ENCODE data around the gene C6orf136. TPM values are rescaled to one million over a fixed set of nuclear protein-coding genes. Genes with fewer than 3 reads are reported as not detected.

Gene C6orf136
- total and polyA plus RNA-seq, 9 of the 15 experiments (the other 6 are each of a cell fraction or from before 2014, with no cell fraction given), result 14.1 to 63.1 (median 18.4) TPM

DNA sequence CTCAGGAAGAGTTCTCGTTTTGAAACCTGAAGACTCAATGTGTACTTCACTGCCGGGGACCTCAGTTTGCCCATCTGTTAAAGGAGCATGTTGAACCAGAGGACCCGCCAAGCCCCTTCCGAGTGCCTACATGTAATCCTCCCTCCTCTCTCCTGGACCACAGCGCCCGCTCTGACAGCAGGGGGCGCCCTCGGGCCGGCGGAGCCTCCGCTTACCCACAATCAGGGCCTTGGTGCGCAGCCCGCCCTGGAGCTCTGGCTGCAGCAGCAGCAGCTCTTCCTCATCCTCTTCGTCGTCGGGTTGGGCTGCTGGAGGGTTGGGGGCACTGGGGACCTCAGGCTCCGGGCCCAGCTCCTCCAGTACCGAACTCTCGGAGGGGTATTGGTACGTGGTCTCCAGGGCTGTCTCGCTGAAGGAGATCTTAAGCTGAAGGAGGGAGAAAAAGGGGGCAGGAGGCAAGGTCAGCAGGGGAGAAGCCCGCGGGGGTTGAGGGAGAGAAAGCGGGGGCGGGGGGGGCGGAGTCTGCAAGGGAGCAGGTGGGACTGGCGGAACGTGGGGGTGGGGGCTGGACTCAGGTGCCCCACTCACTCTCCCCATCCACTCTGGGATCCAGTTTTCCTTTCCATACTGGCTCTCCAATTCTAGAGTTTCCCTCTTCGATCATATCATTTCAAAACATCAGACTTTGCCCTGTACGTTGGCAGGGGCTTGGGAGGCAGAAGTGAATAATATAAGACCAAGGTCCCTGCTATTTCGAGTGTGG lies 32.2 kb downstream of the C6orf136 start (continued):
- TF ChIP-seq, protein P1, sequence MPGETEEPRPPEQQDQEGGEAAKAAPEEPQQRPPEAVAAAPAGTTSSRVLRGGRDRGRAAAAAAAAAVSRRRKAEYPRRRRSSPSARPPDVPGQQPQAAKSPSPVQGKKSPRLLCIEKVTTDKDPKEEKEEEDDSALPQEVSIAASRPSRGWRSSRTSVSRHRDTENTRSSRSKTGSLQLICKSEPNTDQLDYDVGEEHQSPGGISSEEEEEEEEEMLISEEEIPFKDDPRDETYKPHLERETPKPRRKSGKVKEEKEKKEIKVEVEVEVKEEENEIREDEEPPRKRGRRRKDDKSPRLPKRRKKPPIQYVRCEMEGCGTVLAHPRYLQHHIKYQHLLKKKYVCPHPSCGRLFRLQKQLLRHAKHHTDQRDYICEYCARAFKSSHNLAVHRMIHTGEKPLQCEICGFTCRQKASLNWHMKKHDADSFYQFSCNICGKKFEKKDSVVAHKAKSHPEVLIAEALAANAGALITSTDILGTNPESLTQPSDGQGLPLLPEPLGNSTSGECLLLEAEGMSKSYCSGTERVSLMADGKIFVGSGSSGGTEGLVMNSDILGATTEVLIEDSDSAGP (CRISPR knock-in tag; IDR thresholded peaks at IDR 0.05), result peak; percentile 37; the same call in 1 of the 2 replicates
- TF ChIP-seq ZNF324 (CRISPR knock-in tag; IDR thresholded peaks at IDR 0.05), result no peak
- TF ChIP-seq DACH1 (IDR thresholded peaks at IDR 0.05; ENCODE audit: partially characterized antibody), result no peak
- TF ChIP-seq FOXP1 (CRISPR knock-in tag; IDR thresholded peaks at IDR 0.05), result no peak
- TF ChIP-seq ZSCAN32 (CRISPR knock-in tag; IDR thresholded peaks at IDR 0.05), result no peak
- TF ChIP-seq, protein P2, sequence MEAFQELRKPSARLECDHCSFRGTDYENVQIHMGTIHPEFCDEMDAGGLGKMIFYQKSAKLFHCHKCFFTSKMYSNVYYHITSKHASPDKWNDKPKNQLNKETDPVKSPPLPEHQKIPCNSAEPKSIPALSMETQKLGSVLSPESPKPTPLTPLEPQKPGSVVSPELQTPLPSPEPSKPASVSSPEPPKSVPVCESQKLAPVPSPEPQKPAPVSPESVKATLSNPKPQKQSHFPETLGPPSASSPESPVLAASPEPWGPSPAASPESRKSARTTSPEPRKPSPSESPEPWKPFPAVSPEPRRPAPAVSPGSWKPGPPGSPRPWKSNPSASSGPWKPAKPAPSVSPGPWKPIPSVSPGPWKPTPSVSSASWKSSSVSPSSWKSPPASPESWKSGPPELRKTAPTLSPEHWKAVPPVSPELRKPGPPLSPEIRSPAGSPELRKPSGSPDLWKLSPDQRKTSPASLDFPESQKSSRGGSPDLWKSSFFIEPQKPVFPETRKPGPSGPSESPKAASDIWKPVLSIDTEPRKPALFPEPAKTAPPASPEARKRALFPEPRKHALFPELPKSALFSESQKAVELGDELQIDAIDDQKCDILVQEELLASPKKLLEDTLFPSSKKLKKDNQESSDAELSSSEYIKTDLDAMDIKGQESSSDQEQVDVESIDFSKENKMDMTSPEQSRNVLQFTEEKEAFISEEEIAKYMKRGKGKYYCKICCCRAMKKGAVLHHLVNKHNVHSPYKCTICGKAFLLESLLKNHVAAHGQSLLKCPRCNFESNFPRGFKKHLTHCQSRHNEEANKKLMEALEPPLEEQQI (IDR thresholded peaks at IDR 0.05), result no peak
- TF ChIP-seq NEUROD1 (IDR thresholded peaks at IDR 0.05; ENCODE audit: borderline replicate concordance, low read depth, low read length, partially characterized antibody), result peak; percentile 59
- peak; percentile 63 for TF ChIP-seq ZNF239 (CRISPR knock-in tag; IDR thresholded peaks at IDR 0.05)
- peak; percentile 78; the same call in 1 of the 2 replicates for TF ChIP-seq MTA3 (IDR thresholded peaks at IDR 0.05; ENCODE audit: borderline replicate concordance)
- TF ChIP-seq ARID2 (IDR thresholded peaks at IDR 0.05), result peak; percentile 99
- no peak for TF ChIP-seq HIVEP1 (CRISPR knock-in tag; IDR thresholded peaks at IDR 0.05)
- TF ChIP-seq ESRRB (CRISPR knock-in tag; IDR thresholded peaks at IDR 0.05; ENCODE audit: borderline replicate concordance), result no peak
- peak; percentile 75 for TF ChIP-seq EGR1 (conservative IDR thresholded peaks at IDR 0.05)
- TF ChIP-seq, protein P3, sequence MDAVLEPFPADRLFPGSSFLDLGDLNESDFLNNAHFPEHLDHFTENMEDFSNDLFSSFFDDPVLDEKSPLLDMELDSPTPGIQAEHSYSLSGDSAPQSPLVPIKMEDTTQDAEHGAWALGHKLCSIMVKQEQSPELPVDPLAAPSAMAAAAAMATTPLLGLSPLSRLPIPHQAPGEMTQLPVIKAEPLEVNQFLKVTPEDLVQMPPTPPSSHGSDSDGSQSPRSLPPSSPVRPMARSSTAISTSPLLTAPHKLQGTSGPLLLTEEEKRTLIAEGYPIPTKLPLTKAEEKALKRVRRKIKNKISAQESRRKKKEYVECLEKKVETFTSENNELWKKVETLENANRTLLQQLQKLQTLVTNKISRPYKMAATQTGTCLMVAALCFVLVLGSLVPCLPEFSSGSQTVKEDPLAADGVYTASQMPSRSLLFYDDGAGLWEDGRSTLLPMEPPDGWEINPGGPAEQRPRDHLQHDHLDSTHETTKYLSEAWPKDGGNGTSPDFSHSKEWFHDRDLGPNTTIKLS (IDR thresholded peaks at IDR 0.05; ENCODE audit: borderline replicate concordance, low read depth), result no peak
- no peak for TF ChIP-seq ZNF41 (CRISPR knock-in tag; conservative IDR thresholded peaks at IDR 0.05)
- TF ChIP-seq HDAC8 (tag; IDR thresholded peaks at IDR 0.05), result no peak
- TF ChIP-seq KHSRP (IDR thresholded peaks at IDR 0.05), result no peak
- TF ChIP-seq BACH1 (tag; IDR thresholded peaks at IDR 0.05), result no peak
- no peak for TF ChIP-seq ZNF212 (CRISPR knock-in tag; IDR thresholded peaks at IDR 0.05)
- no peak for TF ChIP-seq BRD4 (IDR thresholded peaks at IDR 0.05)
- TF ChIP-seq EHMT2 (IDR thresholded peaks at IDR 0.05), result no peak
- TF ChIP-seq RAD21 (CRISPR knock-in tag; conservative IDR thresholded peaks at IDR 0.05 in 1 of 2, IDR thresholded peaks at IDR 0.05 in 1 of 2), result peak; percentile 98 to 99
- TF ChIP-seq, protein P4, sequence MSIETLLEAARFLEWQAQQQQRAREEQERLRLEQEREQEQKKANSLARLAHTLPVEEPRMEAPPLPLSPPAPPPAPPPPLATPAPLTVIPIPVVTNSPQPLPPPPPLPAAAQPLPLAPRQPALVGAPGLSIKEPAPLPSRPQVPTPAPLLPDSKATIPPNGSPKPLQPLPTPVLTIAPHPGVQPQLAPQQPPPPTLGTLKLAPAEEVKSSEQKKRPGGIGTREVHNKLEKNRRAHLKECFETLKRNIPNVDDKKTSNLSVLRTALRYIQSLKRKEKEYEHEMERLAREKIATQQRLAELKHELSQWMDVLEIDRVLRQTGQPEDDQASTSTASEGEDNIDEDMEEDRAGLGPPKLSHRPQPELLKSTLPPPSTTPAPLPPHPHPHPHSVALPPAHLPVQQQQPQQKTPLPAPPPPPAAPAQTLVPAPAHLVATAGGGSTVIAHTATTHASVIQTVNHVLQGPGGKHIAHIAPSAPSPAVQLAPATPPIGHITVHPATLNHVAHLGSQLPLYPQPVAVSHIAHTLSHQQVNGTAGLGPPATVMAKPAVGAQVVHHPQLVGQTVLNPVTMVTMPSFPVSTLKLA (conservative IDR thresholded peaks at IDR 0.05), result 0 out of 4 replicates have a peak, but pooled peaks of 1 of the 2 experiments have one; percentile 14

Data from K562 (cell line).